Colonic mucosa (tissue), 4 donors: ENCODE measurements around the gene NRG3. TPM values are rescaled to one million over a fixed set of nuclear protein-coding genes. Genes with fewer than 3 reads are reported as not detected.

Source experiments
- DNase-seq: peaks from one replicate; pipeline ENCODE4 v3.0.0-alpha.2; 2020
- H3K27ac ChIP-seq: fragments of 200-600 bp; one replicate; pipeline ENCODE4 v1.8.0; 2021
- H3K27me3 ChIP-seq: fragments of 200-600 bp; one replicate; pipeline ENCODE4 v1.8.0; 2021
- H3K36me3 ChIP-seq: fragments of 200-600 bp; one replicate; pipeline ENCODE4 v1.8.0; 2021
- H3K4me1 ChIP-seq: fragments of 200-600 bp; one replicate; pipeline ENCODE4 v1.8.0; 2021; ENCODE audit warnings: mild to moderate bottlenecking
- H3K4me3 ChIP-seq: fragments of 200-600 bp; one replicate; pipeline ENCODE4 v1.8.0; 2021
- H3K9ac ChIP-seq, 2 donors: one replicate each; pipeline ENCODE4 v1.7.0; 2013; ENCODE audit warnings: control low read depth in 2 of 2, low read depth in 2 of 2, low read length in 2 of 2
- H3K9me3 ChIP-seq: fragments of 200-600 bp; one replicate; pipeline ENCODE4 v1.8.0; 2021
- CTCF ChIP-seq: fragments of 200-600 bp; IDR thresholded peaks from one replicate; pipeline ENCODE4 v1.8.0; 2022; ENCODE audit warnings: antibody characterized with exemption, mild to moderate bottlenecking
- intact Hi-C: fragments of 100-400 bp; cut with DNase I; formaldehyde crosslinking; loops from one replicate; pipeline ENCODE4 v1.14.1; 2022
- total RNA-seq, 2 donors: library from RNA; stranded (reverse); fragmentation: NEBNext Ultra II Directional in 1 of 2; extraction: Animal tissue kit (Norgen Biotek cat#: 25700) in 1 of 2; gene quantifications; one replicate each; pipeline ENCODE4 v1.2.1, GENCODE V29; 2021
- donor health status: healthy.
- donor health status: DM: no; HTN: no; CAD: no.
- donor health status: DM: no; HTN: no; CAD: no.

NRG3 gene
- total RNA-seq, 2 donors from 2014 or later, result 0.24 TPM; not detected in 1

DNA sequence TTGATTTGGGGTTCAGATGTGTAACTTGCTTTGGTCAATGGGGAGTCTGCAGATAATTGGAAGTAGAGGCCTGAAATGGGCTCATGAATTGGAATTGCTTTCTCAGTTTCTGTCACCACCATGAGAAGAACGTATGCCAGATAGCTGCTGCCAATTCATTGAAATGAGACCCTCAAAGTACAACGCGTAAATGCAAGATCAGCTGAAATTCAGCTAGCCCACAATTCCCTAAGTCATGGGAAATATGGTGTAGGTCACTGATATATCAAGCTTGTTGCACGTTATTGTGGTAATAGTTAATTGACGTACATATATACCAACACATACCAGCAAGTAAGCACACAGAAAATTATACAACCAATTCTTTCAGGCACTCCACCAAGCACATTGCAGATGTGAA, 520.0 kb downstream of the NRG3 start:
- Histone ChIP-seq H3K4me1 (no peaks in the 10 kb centered on the region), H3K36me3 (no peaks in the 10 kb centered on the region), H3K27me3 (no peaks in the 10 kb centered on the region), H3K9me3 (no peaks in the 10 kb centered on the region), H3K9ac (no peak overlapping the region), H3K27ac (no peak overlapping the region), H3K4me3 (no peak overlapping the region)
- DNase-seq, result no peak
- intact Hi-C loops, result no loop called here
- no peak for TF ChIP-seq CTCF

DNA sequence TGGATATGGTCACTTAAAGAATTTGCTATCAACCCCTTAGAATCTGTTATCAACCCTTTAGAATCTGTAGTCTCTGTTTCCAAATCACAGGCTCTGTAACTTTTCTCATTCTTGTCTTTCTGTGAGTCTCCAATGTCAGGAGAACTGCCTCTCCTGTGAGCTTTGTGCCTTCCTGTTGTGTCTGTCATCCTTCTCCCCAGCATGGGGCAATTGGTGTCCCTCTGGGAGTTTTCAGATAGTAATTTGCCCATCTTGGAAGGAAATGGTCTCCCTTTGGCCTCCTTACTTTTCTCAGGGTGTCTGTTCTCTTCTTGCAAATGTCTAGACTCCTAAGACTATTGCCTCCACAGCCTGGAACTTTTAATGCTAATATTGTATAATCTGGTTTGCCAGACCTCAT, 521.9 kb downstream of the NRG3 start:
- intact Hi-C loops, result no loop called here
- Histone ChIP-seq H3K4me1 (no peaks in the 10 kb centered on the region), H3K36me3 (no peaks in the 10 kb centered on the region), H3K27ac (no peak overlapping the region), H3K27me3 (no peaks in the 10 kb centered on the region), H3K9me3 (no peaks in the 10 kb centered on the region), H3K4me3 (no peak overlapping the region), H3K9ac (no peak overlapping the region)
- no peak for DNase-seq
- TF ChIP-seq CTCF, result no peak

DNA sequence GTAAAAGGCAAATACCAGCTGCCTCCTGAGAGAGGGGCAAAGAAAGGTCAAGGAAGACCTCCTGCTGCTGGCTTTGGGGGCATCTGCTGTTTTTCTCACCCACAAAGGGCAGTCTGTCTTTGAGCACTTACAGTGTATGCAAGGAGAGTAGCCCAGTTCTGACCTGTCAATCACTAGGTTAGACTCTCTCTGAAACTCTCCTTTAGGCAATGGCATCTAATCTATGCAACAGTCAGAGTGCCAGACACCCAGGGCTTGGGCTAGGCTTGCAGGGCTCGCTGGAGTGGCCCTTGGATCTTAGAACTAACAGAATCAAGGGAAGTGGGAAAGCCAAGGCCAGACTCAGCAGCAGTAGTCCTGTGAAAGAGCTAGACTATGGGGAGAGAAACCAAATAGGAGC, 522.9 kb downstream of the NRG3 start:
- Histone ChIP-seq H3K27me3 (no peaks in the 10 kb centered on the region), H3K36me3 (no peaks in the 10 kb centered on the region), H3K9ac (no peak overlapping the region), H3K4me1 (no peaks in the 10 kb centered on the region), H3K9me3 (no peaks in the 10 kb centered on the region), H3K27ac (no peak overlapping the region), H3K4me3 (no peak overlapping the region)
- no peak for TF ChIP-seq CTCF
- DNase-seq, result no peak
- intact Hi-C loops, result no loop called here

DNA sequence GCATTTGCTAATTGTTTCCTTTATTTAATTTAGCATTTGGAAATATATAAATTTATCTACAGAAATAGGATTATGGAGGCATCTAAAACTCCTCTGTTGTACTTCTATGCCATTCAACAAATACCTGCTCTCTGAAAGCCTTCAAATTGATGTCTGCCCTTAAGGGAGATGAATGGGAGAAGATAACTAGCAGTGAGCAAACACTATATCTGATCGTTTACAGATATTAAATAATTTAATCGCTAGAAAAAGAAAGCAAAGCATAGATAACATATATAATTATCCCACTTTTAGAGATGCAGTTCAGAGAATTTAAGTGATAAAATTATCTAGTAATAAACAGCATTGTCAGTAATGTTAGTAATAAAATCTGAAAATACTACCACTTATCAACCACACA, 524.9 kb downstream of the NRG3 start:
- no peak for DNase-seq
- H3K4me3 ChIP-seq, result no peak overlapping the region
- no peaks in the 10 kb centered on the region for H3K4me1 ChIP-seq
- no peaks in the 10 kb centered on the region for H3K36me3 ChIP-seq
- no peaks in the 10 kb centered on the region for H3K9me3 ChIP-seq
- TF ChIP-seq CTCF, result no peak
- H3K27ac ChIP-seq, result no peak overlapping the region
- H3K9ac ChIP-seq, result no peak overlapping the region
- intact Hi-C loops, result no loop called here
- no peaks in the 10 kb centered on the region for H3K27me3 ChIP-seq

- no peak for DNase-seq
- Histone ChIP-seq H3K9me3 (no peaks in the 10 kb centered on the region), H3K27me3 (no peaks in the 10 kb centered on the region), H3K4me1 (no peaks in the 10 kb centered on the region), H3K27ac (no peak overlapping the region), H3K9ac (no peak overlapping the region), H3K4me3 (no peak overlapping the region), H3K36me3 (no peaks in the 10 kb centered on the region)
- intact Hi-C loops, result no loop called here
- TF ChIP-seq CTCF, result no peak
Measured at GRCh38 chr10:82400841-82401240, 525.8 kb downstream of the NRG3 start.

DNA sequence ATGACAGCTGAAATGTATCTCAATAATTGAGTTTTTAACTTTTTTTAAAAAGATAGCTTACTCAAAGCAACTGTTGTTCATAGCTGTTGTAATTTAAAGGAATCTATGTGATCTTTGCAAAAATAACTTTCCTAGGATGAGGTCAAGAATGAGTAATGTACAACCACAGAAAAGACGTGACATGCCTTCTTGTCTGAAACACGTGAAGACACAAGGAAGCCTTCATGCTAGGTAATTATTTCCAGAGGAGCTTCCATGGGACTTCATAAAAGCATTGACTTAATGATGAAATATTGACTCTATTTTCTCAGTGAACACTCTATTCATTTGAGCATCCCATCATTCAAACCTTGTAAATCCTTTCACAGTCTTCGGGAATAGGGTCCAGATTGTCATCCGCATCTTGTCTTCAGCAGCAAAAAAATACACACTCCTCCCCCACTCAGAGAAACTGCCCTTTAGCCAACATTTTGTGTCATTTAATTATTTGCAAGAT, 528.0 kb downstream of the NRG3 start:
- no peak for DNase-seq
- Histone ChIP-seq H3K4me1 (no peaks in the 10 kb centered on the region), H3K4me3 (no peak overlapping the region), H3K27me3 (no peaks in the 10 kb centered on the region), H3K27ac (no peak overlapping the region), H3K9ac (no peak overlapping the region), H3K9me3 (no peaks in the 10 kb centered on the region), H3K36me3 (no peaks in the 10 kb centered on the region)
- TF ChIP-seq CTCF, result no peak
- intact Hi-C loops, result no loop called here
